ENCODE measurements around the gene DIP2A. TPM values are rescaled to one million over a fixed set of nuclear protein-coding genes. Genes with fewer than 3 reads are reported as not detected.

DIP2A gene
- total and polyA plus RNA-seq, 2 experiments from 2014 or later, result 18.5 to 36.3 TPM

- TF ChIP-seq NANOG (IDR thresholded peaks at IDR 0.05; ENCODE audit: borderline replicate concordance) (no peak), EZH2phosphoT487 (IDR thresholded peaks at IDR 0.05; ENCODE audit: unreplicated experiment) (no peak), STAT1 (IDR thresholded peaks at IDR 0.05; ENCODE audit: unreplicated experiment) (no peak), ZNF331 (CRISPR knock-in tag; IDR thresholded peaks at IDR 0.05; ENCODE audit: low read depth) (no peak)
- Mint-ChIP-seq H3K4me3 (no peak overlapping the region), H3K27ac (no peak overlapping the region), H3K27me3 (ENCODE audit: insufficient read depth, low read depth, poor library complexity) (peaks cover 6% of the 10 kb centered on the region), H3K36me3 (ENCODE audit: low read depth) (peaks cover 18% of the 10 kb centered on the region; the same call in 2 of the 3 replicates), H3K9me3 (no peaks in the 10 kb centered on the region), H3K4me1 (no peaks in the 10 kb centered on the region; the same call in 2 of the 3 replicates)
- Histone ChIP-seq H3K4me2 (no peak overlapping the region), H4K20me1 (replicated peaks; ENCODE audit: insufficient read depth) (no peaks in the 10 kb centered on the region), H3K79me2 (replicated peaks; ENCODE audit: insufficient read depth) (no peaks in the 10 kb centered on the region), H3K36me3 (ENCODE audit: insufficient read depth) (no peaks in the 10 kb centered on the region), H3K4me3 (no peak overlapping the region), H3K27ac (ENCODE audit: low read depth) (no peak overlapping the region), H3K27me3 (ENCODE audit: insufficient read depth) (no peaks in the 10 kb centered on the region), H3K4me1 (ENCODE audit: insufficient read depth) (no peaks in the 10 kb centered on the region), H3F3A (replicated peaks; ENCODE audit: low read depth) (no peaks in the 10 kb centered on the region), H2AFZ (no peak overlapping the region), H3K9me2 (ENCODE audit: insufficient read depth) (no peaks in the 10 kb centered on the region)
- ATAC-seq, result no peak
- no peak for DNase-seq (ENCODE audit: low spot score)
Observed at GRCh38 chr21:46555678-46556077, 97.0 kb downstream of the DIP2A start.

- Histone ChIP-seq H3K9me2 (ENCODE audit: insufficient read depth) (no peaks in the 10 kb centered on the region), H2AFZ (no peak overlapping the region), H3K4me2 (no peak overlapping the region), H3K36me3 (ENCODE audit: insufficient read depth) (no peaks in the 10 kb centered on the region), H3K79me2 (replicated peaks; ENCODE audit: insufficient read depth) (no peaks in the 10 kb centered on the region), H4K20me1 (replicated peaks; ENCODE audit: insufficient read depth) (no peaks in the 10 kb centered on the region), H3K27ac (ENCODE audit: low read depth) (no peak overlapping the region), H3K4me3 (no peak overlapping the region), H3F3A (replicated peaks; ENCODE audit: low read depth) (no peaks in the 10 kb centered on the region), H3K4me1 (ENCODE audit: insufficient read depth) (no peaks in the 10 kb centered on the region), H3K27me3 (ENCODE audit: insufficient read depth) (no peaks in the 10 kb centered on the region)
- no peak overlapping the region for H3K4me3 Mint-ChIP-seq
- no peaks in the 10 kb centered on the region; the same call in 2 of the 3 replicates for H3K4me1 Mint-ChIP-seq
- TF ChIP-seq CTCF (conservative IDR thresholded peaks at IDR 0.05; ENCODE audit: low read depth in 2 of 2) (no peak), ZNF114 (CRISPR knock-in tag; IDR thresholded peaks at IDR 0.05) (no peak), EZH2 (IDR thresholded peaks at IDR 0.05; ENCODE audit: low read depth, unreplicated experiment) (no peak), POLR2AphosphoS5 (IDR thresholded peaks at IDR 0.05; ENCODE audit: low read depth) (no peak), ETS1 (IDR thresholded peaks at IDR 0.05) (no peak), ZNF331 (CRISPR knock-in tag; IDR thresholded peaks at IDR 0.05; ENCODE audit: low read depth) (no peak), EZH2phosphoT487 (IDR thresholded peaks at IDR 0.05; ENCODE audit: unreplicated experiment) (no peak), JUNB (IDR thresholded peaks at IDR 0.05; ENCODE audit: unreplicated experiment) (no peak), REST (IDR thresholded peaks at IDR 0.05; ENCODE audit: unreplicated experiment) (no peak), CREB1 (CRISPR knock-in tag; IDR thresholded peaks at IDR 0.05; ENCODE audit: low read depth) (no peak), STAT1 (IDR thresholded peaks at IDR 0.05; ENCODE audit: unreplicated experiment) (no peak)
- DNase-seq (ENCODE audit: low spot score) (no peak), ATAC-seq (no peak)
- H3K9me3 Mint-ChIP-seq, result no peaks in the 10 kb centered on the region
- H3K36me3 Mint-ChIP-seq (ENCODE audit: low read depth), result peaks cover 18% of the 10 kb centered on the region; the same call in 2 of the 3 replicates
- H3K27me3 Mint-ChIP-seq (ENCODE audit: insufficient read depth, low read depth, poor library complexity), result peaks cover 6% of the 10 kb centered on the region
- no peak overlapping the region for H3K27ac Mint-ChIP-seq
Observed at GRCh38 chr21:46556802-46557201, 98.1 kb downstream of the DIP2A start.

Measured in GM23338 (cell line).